Stimulated activated effector memory CD8-positive, alpha-beta T cell treated with anti-CD3 and anti-CD28 coated beads, Interleukin-12 subunit alpha, Interleukin-12 subunit beta, amount 100 ng/mL, for 72 hours (primary cell): ENCODE data around the gene HP.
"Not testable (repeated sequence)": the region's sequence is repeated elsewhere in the genome, so short reads cannot be mapped to it uniquely, and the experiment has no call there.

Experiments used
- ATAC-seq: fragments of 150-1000 bp; cut with Tn5 transposase; 2 replicates; pipeline ENCODE4 v1.10.0; 2021
- DNase-seq, 2 donors: peaks; one replicate each; pipeline ENCODE4 v3.0.0; 2021 to 2022; ENCODE audit warnings: low spot score in 2 of 2
- H3K27ac Mint-ChIP-seq: one replicate; pipeline ENCODE4 v1.8.0; 2022; ENCODE audit warnings: mild to moderate bottlenecking, mixed read lengths
- H3K36me3 Mint-ChIP-seq: one replicate; pipeline ENCODE4 v1.8.0; 2022; ENCODE audit warnings: mild to moderate bottlenecking, mixed read lengths
- H3K4me1 Mint-ChIP-seq: one replicate; pipeline ENCODE4 v1.8.0; 2022; ENCODE audit warnings: mixed read lengths
- H3K4me3 Mint-ChIP-seq: one replicate; pipeline ENCODE4 v1.8.0; 2022; ENCODE audit warnings: mild to moderate bottlenecking, mixed read lengths
- H3K9me3 Mint-ChIP-seq: one replicate; pipeline ENCODE4 v1.8.0; 2022; ENCODE audit warnings: mixed read lengths

The HP gene

DNA sequence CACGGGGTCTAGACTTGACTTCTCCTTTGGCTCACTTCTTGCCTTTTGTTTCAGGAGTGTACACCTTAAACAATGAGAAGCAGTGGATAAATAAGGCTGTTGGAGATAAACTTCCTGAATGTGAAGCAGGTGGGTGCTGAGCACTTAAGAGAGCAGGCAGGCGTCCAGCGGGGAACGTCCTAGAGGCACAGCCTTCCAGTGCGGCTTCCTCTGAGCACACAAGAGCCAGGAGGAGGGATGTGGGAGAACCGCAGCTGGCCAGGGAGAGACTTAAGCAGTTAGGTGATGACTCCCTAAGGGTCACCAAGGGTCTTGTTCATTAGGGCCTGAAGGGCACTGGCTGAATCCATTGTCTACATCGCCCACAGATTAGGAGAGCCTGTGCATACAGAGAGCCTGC is 4.8 kb downstream of the HP start:
- not testable (repeated sequence) for H3K9me3 Mint-ChIP-seq, H3K4me3 Mint-ChIP-seq, DNase-seq, ATAC-seq, H3K36me3 Mint-ChIP-seq, H3K27ac Mint-ChIP-seq, H3K4me1 Mint-ChIP-seq

DNA sequence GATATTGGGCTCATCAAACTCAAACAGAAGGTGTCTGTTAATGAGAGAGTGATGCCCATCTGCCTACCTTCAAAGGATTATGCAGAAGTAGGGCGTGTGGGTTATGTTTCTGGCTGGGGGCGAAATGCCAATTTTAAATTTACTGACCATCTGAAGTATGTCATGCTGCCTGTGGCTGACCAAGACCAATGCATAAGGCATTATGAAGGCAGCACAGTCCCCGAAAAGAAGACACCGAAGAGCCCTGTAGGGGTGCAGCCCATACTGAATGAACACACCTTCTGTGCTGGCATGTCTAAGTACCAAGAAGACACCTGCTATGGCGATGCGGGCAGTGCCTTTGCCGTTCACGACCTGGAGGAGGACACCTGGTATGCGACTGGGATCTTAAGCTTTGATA is 6.1 kb downstream of the HP start:
- Mint-ChIP-seq H3K27ac (no peak overlapping the region), H3K9me3 (no peaks in the 10 kb centered on the region), H3K4me3 (no peak overlapping the region), H3K36me3 (no peaks in the 10 kb centered on the region), H3K4me1 (no peaks in the 10 kb centered on the region)
- no peak for DNase-seq
- no peak for ATAC-seq

DNA sequence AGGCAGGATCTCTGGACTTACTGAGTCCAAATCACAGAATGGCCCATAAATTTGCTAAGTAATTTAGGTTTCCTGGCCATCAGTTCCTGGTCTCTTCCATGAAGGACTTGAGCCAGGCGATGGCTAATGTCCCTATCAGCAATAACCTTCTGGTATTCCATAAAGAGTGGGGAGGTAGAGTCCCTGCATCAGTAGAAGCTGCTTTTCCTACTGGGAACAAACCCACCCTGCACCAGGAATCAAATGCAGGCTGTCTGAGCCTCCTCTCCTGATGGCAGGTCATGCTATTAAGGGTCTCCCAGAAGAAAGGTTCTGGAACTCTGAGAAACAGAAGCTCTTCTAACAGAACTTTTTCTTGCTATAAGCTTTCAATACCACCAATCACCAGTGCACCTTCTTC is 7.3 kb downstream of the HP start:
- no peaks in the 10 kb centered on the region for H3K9me3 Mint-ChIP-seq
- peak overlapping the region; percentile 7 for H3K27ac Mint-ChIP-seq
- H3K36me3 Mint-ChIP-seq: no peaks in the 10 kb centered on the region
- ATAC-seq (no peak), DNase-seq (no peak)
- H3K4me1 Mint-ChIP-seq: no peaks in the 10 kb centered on the region
- H3K4me3 Mint-ChIP-seq: no peak overlapping the region

DNA sequence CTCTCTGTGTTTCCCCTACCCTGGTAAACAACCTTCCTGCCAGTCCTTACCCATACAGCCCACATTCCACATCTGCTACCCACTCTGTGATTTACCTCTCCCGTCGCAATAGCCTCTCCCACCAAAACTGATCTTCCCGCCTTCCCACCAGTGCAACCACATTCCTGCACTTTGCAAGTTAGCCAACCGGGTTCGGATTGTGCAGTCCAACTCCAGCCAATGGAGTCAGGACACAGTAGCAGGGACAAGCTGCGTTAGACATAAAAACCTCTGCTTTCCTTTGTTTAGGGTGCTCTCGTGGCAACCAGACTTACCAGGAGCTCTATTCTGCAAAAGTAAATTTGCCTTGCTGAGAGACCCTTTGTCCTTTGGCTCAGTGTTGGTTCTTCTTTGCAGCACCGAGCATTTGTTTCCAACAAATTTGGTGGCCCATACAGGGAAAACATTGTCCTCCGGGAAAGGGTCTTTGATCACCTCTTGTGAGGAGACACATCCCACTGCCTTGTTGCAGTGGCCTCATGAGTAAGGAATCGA is 10.1 kb downstream of the HP start:
- H3K4me3 Mint-ChIP-seq: no peak overlapping the region
- H3K9me3 Mint-ChIP-seq: no peaks in the 10 kb centered on the region
- H3K27ac Mint-ChIP-seq: no peak overlapping the region
- DNase-seq (no peak), ATAC-seq (no peak)
- no peaks in the 10 kb centered on the region for H3K36me3 Mint-ChIP-seq
- H3K4me1 Mint-ChIP-seq: no peaks in the 10 kb centered on the region

DNA sequence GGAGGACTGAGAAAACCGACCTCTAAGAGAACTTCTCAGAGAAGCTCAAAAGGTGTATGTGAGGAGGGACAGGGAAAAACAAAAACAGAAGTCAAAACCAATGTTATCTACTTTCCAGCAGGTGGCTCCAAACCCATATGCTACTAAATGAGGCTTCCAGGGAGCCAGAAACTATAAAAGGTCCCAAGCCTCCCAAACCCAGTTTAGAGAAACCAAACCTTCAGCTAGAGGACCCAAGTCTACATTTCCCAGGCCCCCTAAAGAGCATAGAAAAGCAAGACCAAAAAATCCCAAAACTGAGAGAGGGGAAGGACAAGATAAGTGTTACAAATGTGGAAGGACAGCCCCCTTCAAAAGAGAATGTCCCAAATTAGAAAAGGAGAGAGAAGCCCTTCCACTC is 12.4 kb downstream of the HP start:
- Mint-ChIP-seq H3K9me3 (no peaks in the 10 kb centered on the region), H3K36me3 (no peaks in the 10 kb centered on the region), H3K4me1 (no peaks in the 10 kb centered on the region), H3K27ac (peak overlapping the region; percentile 13), H3K4me3 (no peak overlapping the region)
- ATAC-seq (no peak), DNase-seq (no peak)

DNA sequence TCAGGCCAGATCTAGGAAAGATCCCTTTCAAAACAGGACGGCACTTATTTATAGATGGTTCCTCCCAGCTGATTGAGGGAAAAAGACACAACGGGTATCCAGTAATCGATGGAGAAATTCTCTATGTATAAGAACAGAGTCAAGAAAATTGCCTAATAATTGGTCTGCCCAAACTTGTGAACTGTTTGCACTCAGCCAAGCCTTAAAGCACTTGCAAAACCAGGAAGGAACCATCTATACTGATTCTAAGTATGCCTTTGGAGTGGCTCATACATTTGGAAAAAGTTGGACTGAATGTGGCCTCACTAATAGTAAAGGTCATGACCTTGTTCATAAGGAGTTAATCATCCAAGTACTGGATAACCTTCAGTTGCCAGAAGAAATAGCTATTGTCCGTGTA is 14.6 kb downstream of the HP start:
- no peaks in the 10 kb centered on the region for H3K9me3 Mint-ChIP-seq
- no peak overlapping the region for H3K4me3 Mint-ChIP-seq

DNA sequence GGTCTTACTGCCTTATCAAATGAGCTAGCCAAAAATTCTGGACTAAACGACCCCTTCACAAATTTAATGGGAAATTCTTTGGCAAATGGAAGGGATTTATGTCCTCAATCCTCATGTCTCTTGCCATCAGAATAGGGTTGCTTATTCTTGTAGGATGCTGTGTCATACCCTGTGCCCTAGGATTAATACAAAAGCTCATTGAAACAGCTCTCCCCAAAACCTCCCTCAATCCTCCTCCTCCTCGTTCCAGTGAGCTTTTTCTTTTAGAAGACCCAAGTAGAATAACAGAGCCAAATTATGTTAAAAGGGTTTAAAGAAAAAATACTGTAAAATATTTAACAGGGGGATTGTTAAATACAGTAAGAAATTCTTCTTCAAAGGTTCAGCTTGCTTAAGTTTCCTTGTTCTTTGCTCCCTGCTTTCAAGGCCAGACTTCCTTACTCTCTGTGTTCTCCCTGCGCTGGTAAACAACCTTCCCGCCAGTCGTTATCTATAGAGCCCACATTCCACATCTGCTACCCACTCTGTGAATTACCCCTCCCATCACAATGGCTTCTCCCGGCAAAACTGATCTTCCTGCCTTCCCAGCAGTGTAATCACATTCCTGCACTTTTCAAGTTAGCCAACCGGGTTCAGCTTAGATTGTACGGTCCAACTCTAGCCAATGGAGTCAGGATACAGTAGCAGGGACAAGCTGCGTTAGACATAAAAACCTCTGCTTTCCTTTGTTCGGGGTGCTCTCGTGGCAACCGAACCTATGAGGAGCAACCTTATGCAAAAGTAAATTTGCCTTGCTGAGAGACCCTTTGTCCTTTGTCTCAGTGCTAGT is 18.4 kb downstream of the HP start:
- ATAC-seq: no peak
- Mint-ChIP-seq H3K9me3 (no peaks in the 10 kb centered on the region), H3K27ac (no peak overlapping the region), H3K4me1 (no peaks in the 10 kb centered on the region), H3K4me3 (no peak overlapping the region), H3K36me3 (no peaks in the 10 kb centered on the region)
- no peak for DNase-seq

More for the DNA sequence above, 14.6 kb downstream of the HP start:
- DNase-seq (no peak), ATAC-seq (no peak)
- no peaks in the 10 kb centered on the region for H3K36me3 Mint-ChIP-seq
- H3K27ac Mint-ChIP-seq: no peak overlapping the region
- H3K4me1 Mint-ChIP-seq: no peaks in the 10 kb centered on the region

DNA sequence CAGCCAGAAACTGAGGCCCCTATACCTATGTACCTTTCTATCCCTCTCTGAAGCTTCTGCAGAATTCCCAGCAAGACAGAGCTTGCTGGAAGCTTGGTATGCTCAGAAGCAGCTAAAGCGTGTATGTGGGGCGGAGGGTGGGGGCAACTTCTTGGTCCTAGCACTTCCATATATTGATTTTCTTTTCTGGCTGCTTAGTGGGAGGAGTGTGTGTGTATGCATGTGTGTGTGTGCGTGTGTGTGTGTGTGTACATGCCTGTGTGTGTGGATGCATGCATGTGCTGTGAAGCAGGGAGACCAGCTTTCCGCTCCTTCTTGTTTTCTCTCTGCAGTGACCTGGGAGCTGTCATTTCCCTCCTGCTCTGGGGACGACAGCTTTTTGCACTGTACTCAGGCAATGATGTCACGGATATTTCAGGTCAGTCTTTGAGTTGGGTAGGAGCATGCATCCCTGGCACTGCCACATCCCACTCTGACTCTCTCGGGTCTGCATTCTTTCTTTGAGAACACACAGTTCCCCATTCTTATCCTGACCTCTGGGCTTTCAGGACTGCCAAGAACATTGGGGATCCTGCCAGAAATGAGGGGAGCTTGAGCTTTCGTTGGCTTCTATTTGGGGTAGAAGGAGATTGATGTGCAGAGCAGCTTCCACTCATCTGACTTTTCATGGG is 19.4 kb downstream of the HP start:
- H3K27ac Mint-ChIP-seq: no peak overlapping the region
- no peak for DNase-seq
- no peaks in the 10 kb centered on the region for H3K9me3 Mint-ChIP-seq
- no peak for ATAC-seq
- H3K36me3 Mint-ChIP-seq: no peaks in the 10 kb centered on the region
- no peaks in the 10 kb centered on the region for H3K4me1 Mint-ChIP-seq
- no peak overlapping the region for H3K4me3 Mint-ChIP-seq

DNA sequence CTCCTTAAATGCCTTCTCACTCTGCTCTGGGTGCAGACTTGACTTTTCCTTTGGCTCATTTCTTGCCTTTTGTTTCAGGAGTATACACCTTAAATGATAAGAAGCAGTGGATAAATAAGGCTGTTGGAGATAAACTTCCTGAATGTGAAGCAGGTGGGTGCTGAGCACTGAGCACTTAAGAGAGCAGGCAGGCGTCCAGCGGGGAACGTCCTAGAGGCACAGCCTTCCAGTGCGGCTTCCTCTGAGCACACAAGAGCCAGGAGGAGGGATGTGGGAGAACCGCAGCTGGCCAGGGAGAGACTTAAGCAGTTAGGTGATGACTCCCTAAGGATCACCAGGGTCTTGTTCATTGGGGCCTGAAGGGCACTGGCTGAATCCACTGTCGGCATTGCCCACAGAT is 20.8 kb downstream of the HP start:
- not testable (repeated sequence) for H3K4me1 Mint-ChIP-seq, H3K27ac Mint-ChIP-seq, H3K4me3 Mint-ChIP-seq, DNase-seq, ATAC-seq, H3K36me3 Mint-ChIP-seq, H3K9me3 Mint-ChIP-seq

DNA sequence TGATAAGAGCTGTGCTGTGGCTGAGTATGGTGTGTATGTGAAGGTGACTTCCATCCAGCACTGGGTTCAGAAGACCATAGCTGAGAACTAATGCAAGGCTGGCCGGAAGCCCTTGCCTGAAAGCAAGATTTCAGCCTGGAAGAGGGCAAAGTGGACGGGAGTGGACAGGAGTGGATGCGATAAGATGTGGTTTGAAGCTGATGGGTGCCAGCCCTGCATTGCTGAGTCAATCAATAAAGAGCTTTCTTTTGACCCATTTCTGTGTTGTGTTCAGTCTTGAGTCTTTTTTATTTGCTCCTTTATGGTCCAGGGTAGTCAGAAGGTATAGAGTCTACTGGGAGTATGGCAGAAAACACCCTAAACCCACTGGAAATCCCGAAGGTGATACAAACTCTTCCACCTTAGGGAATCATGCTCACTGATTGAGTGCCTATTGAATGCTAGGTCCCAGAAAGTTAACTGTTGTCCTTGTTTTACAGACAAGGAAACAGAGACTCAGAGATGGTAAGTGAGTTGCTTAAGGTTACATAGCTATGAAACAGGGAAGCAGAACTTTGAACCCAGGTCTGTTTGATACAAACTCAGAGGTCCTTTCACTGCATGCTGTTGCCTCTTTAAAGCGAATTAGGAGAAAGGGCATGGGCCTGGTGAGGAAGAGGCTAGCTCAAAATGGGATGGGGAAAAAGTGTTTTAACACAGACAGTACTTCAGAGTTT is 22.8 kb downstream of the HP start:
- not testable (repeated sequence) for H3K4me1 Mint-ChIP-seq, DNase-seq, H3K4me3 Mint-ChIP-seq, ATAC-seq, H3K27ac Mint-ChIP-seq, H3K9me3 Mint-ChIP-seq, H3K36me3 Mint-ChIP-seq

DNA sequence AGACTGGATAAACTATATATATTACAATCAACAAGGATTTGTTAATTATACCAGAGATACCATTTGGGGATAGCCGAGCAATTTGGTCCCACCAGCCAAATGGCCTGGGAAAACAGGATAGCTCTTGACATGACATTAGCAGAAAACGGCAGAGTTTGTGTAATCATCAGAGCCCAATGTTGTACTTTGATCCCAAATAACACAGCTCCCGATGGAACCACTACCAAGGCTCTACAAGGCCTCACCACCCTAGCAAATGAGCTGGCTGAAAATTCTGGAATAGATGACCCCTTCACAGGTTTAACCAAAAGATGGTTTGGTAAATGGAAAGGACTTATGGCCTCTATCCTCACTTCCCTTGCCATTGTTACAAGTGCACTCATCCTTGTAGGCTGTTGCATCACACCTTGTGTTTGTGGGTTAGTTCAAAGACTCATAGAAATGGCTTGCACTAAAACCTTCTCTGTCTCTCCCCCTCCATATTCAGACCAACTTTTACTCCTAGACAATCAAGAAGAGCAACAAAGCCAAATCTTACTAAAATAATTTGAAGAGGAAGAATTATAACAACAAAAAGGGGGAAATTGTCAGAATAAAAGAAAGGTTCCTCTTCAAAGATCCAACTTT is 29.6 kb downstream of the HP start:
- DNase-seq (no peak), ATAC-seq (no peak)
- no peak overlapping the region for H3K4me3 Mint-ChIP-seq
- no peak overlapping the region for H3K27ac Mint-ChIP-seq
- peaks cover 47% of the 10 kb centered on the region for H3K36me3 Mint-ChIP-seq
- peaks cover 2% of the 10 kb centered on the region for H3K9me3 Mint-ChIP-seq
- peaks cover 2% of the 10 kb centered on the region for H3K4me1 Mint-ChIP-seq

DNA sequence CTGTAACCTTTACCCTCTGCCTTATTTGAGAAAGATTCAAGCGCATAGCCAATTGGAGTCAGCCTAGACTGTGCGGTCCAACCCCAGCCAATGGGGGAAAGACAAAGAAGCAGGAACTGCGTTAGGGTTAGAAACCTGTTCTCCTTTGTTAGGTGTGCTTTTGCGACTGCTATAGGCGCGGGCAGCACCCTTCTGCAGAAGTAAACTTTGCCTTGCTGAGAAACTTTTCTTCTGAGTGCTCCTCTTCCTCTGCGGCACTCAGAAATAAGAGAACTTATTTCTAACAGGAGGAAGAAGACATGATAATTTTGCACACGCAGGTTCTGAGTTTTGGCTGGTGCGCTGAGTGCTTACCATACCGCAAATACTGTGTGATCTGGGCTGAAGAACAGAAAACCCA is 30.1 kb downstream of the HP start:
- DNase-seq (no peak), ATAC-seq (no peak)
- no peak overlapping the region for H3K4me3 Mint-ChIP-seq
- peaks cover 52% of the 10 kb centered on the region for H3K36me3 Mint-ChIP-seq
- H3K4me1 Mint-ChIP-seq: peaks cover 6% of the 10 kb centered on the region
- H3K27ac Mint-ChIP-seq: no peak overlapping the region
- H3K9me3 Mint-ChIP-seq: peaks cover 2% of the 10 kb centered on the region

DNA sequence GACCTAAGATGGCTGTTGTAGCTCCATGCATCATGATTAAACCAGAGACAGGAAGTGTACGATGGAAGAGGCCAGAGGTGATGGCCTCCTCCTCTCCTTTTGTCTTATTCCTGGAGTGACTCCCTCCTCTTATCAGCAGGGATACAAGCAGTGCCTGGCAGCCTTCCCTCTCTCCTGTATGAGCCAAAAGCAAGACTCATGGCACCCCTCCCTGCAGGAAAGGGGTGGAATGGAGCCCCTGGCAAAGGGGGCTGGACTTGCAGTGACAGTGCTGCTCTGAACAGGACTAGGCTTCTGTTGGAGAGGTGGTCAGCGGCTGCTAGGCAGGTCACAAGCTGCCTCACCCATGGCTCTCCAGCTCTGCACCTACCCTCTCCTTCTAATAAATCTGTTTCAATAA is 30.7 kb downstream of the HP start:
- Mint-ChIP-seq H3K36me3 (peaks cover 58% of the 10 kb centered on the region), H3K4me1 (peaks cover 6% of the 10 kb centered on the region), H3K27ac (no peak overlapping the region), H3K4me3 (no peak overlapping the region), H3K9me3 (peaks cover 2% of the 10 kb centered on the region)
- ATAC-seq (no peak), DNase-seq (no peak)

DNA sequence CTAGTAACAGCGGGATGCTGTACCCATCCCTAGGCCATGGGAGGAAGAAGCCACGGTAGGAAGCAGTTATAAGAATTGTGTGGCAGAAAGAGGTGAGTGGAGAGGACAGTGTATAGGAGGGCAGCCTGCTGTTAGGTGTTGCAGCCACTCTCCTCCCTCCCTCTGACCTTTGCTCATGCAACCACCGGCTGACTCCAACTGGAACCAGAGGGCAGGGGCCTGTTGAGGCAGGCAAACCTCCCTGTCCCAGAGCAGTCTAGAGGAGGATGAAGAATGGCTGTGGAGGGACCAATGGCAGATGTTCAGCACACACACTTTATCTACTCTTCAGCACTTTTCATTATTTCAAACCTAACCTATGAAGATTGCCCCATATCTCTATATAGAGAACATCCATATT is 36.9 kb downstream of the HP start:
- Mint-ChIP-seq H3K4me3 (peak overlapping the region; percentile 98), H3K27ac (peak overlapping the region; percentile 51), H3K4me1 (peaks cover 44% of the 10 kb centered on the region), H3K36me3 (peaks cover 69% of the 10 kb centered on the region), H3K9me3 (no peaks in the 10 kb centered on the region)
- ATAC-seq (no peak), DNase-seq (no peak)

DNA sequence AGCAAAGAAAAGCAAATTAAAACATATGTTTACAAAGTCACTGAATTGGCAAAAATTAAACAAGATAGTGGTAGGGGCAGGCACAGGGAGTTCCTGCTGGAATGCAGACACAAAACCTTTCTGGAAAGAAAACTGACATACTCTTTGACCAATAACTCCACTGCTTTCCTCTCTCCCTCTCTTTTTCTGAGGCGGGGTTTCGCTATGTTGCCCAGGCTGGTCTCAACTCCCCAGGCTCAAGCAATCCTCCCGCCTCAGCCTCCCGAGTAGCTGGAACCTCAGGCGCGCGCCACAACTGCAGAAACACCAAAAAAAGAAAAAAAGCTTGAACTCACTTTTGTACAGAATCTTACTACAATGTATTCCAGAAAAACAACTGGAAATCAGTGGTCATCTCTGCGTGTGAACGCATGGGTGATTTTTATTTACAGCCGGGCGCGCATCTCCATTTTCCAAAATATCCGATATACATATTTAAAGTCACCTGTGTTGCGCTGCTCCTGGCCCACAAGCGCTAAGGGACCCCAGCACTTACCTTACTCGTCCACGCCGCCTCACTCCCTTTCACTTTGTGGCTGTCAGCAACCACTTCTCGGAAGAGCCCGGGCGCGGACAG is 38.6 kb downstream of the HP start:
- Mint-ChIP-seq H3K36me3 (peaks cover 69% of the 10 kb centered on the region), H3K4me3 (peak overlapping the region; percentile 98), H3K9me3 (no peaks in the 10 kb centered on the region), H3K4me1 (peaks cover 58% of the 10 kb centered on the region), H3K27ac (peak overlapping the region; percentile 98)
- ATAC-seq (peak; percentile 52), DNase-seq (no peak)
